ENCODE data around the gene MIER3.

DNA sequence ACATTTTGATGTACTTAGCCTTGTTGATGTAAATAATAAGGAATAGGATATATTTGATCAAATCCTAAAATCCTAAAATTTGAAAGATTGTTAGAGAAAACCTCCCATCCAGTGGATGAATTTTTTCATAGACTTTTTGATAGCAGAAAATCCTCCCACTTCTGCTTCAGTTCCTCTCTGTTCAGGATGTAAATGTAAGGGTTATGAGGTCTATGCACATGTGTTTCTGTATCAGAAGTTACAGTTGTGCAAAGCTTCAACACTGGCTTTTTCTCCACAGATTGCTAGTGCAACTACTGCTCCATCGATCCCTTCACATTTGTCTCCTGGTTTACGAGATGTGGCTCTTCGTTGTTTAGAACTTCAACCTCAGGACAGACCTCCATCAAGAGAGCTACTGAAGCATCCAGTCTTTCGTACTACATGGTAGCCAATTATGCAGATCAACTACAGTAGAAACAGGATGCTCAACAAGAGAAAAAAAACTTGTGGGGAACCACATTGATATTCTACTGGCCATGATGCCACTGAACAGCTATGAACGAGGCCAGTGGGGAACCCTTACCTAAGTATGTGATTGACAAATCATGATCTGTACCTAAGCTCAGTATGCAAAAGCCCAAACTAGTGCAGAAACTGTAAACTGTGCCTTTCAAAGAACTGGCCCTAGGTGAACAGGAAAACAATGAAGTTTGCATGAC lies 58.5 kb downstream of the MIER3 start:
- TF ChIP-seq, protein P1, sequence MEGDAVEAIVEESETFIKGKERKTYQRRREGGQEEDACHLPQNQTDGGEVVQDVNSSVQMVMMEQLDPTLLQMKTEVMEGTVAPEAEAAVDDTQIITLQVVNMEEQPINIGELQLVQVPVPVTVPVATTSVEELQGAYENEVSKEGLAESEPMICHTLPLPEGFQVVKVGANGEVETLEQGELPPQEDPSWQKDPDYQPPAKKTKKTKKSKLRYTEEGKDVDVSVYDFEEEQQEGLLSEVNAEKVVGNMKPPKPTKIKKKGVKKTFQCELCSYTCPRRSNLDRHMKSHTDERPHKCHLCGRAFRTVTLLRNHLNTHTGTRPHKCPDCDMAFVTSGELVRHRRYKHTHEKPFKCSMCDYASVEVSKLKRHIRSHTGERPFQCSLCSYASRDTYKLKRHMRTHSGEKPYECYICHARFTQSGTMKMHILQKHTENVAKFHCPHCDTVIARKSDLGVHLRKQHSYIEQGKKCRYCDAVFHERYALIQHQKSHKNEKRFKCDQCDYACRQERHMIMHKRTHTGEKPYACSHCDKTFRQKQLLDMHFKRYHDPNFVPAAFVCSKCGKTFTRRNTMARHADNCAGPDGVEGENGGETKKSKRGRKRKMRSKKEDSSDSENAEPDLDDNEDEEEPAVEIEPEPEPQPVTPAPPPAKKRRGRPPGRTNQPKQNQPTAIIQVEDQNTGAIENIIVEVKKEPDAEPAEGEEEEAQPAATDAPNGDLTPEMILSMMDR (IDR thresholded peaks at IDR 0.05; ENCODE audit: insufficient read depth, low read depth, low read length): no peak
- TF ChIP-seq EZH2 (IDR thresholded peaks at IDR 0.05; ENCODE audit: insufficient read depth, low read length): no peak
